Ishikawa (cell line): Measurements from ENCODE around the gene CFD.

Experiments
- CEBPB ChIP-seq: IDR thresholded peaks from 2 replicates; pipeline ENCODE4 v1.6.1; 2012
- CREB1 ChIP-seq: IDR thresholded peaks from 2 replicates; pipeline ENCODE4 v1.6.1; 2012; ENCODE audit warnings: low read depth
- EGR1 ChIP-seq: IDR thresholded peaks from 2 replicates; pipeline ENCODE4 v1.6.1; 2012
- EP300 ChIP-seq: IDR thresholded peaks from 2 replicates; pipeline ENCODE4 v1.6.1; 2012; ENCODE audit warnings: borderline replicate concordance
- FOXM1 ChIP-seq: IDR thresholded peaks from 2 replicates; pipeline ENCODE4 v1.6.1; 2012; ENCODE audit warnings: low read depth, borderline replicate concordance
- MAX ChIP-seq: IDR thresholded peaks from 2 replicates; pipeline ENCODE4 v1.6.1; 2012
- NFIC ChIP-seq: IDR thresholded peaks from 2 replicates; pipeline ENCODE4 v1.6.1; 2012
- RAD21 ChIP-seq: IDR thresholded peaks from 2 replicates; pipeline ENCODE4 v1.6.1; 2012; ENCODE audit warnings: low read depth
- REST ChIP-seq: IDR thresholded peaks from 2 replicates; pipeline ENCODE4 v1.6.1; 2012; ENCODE audit warnings: low read depth, mild to moderate bottlenecking
- TAF1 ChIP-seq: IDR thresholded peaks from 2 replicates; pipeline ENCODE4 v1.6.1; 2012; ENCODE audit warnings: low read depth, mild to moderate bottlenecking
- TCF12 ChIP-seq: IDR thresholded peaks from 2 replicates; pipeline ENCODE4 v1.6.1; 2012; ENCODE audit warnings: low read depth
- TEAD4 ChIP-seq: IDR thresholded peaks from 2 replicates; pipeline ENCODE4 v1.6.1; 2012
- USF1 ChIP-seq: IDR thresholded peaks from 2 replicates; pipeline ENCODE4 v1.6.1; 2012
- YY1 ChIP-seq: IDR thresholded peaks from 2 replicates; pipeline ENCODE4 v1.6.1; 2012; ENCODE audit warnings: low read depth
- ZBTB7A ChIP-seq: IDR thresholded peaks from 2 replicates; pipeline ENCODE4 v1.6.1; 2012; ENCODE audit warnings: low read depth

CFD gene

GRCh38 chr19:831407-832369 lies 27.8 kb upstream of the CFD start:
- TF ChIP-seq TAF1, result no peak
- TF ChIP-seq USF1, result no peak
- no peak for TF ChIP-seq CEBPB
- TF ChIP-seq EP300, result no peak
- TF ChIP-seq REST, result no peak
- no peak for TF ChIP-seq FOXM1
- TF ChIP-seq TEAD4, result no peak
- TF ChIP-seq YY1, result no peak
- no peak for TF ChIP-seq TCF12
- no peak for TF ChIP-seq EGR1
- no peak for TF ChIP-seq NFIC
- TF ChIP-seq RAD21, result no peak
- no peak for TF ChIP-seq ZBTB7A
- TF ChIP-seq MAX, result no peak
- TF ChIP-seq CREB1, result no peak

GRCh38 chr19:834216-834615 lies 25.2 kb upstream of the CFD start:
- TF ChIP-seq CREB1, result no peak
- no peak for TF ChIP-seq USF1

- TF ChIP-seq CEBPB (no peak), REST (no peak), TEAD4 (no peak), TAF1 (no peak), ZBTB7A (no peak), YY1 (no peak), FOXM1 (no peak), USF1 (no peak), NFIC (no peak), RAD21 (no peak), TCF12 (no peak), EGR1 (no peak), MAX (no peak), CREB1 (no peak), EP300 (no peak)
These were observed 24.2 kb upstream of the CFD start for GRCh38 chr19:835210-835810.

GRCh38 chr19:840519-841206 lies 18.8 kb upstream of the CFD start, which contains the start of gene PRTN3:
Gene PRTN3 (plus strand): TSS chr19:840999. CDS start chr19:841009, 10 bp downstream.
- no peak for TF ChIP-seq FOXM1
- TF ChIP-seq MAX, result peak; percentile 38; the same call in 1 of the 2 replicates
